K562 (cell line): ENCODE results near the gene COQ8A. TPM values are rescaled to one million over a fixed set of nuclear protein-coding genes. Genes with fewer than 3 reads are reported as not detected.
"Not testable (repeated sequence)": the region's sequence is repeated elsewhere in the genome, so short reads cannot be mapped to it uniquely, and the experiment has no call there.

Source experiments
- ATAC-seq: fragments of 200-7000 bp; cut with Tn5 transposase; 3 replicates; pipeline ENCODE4 v1.9.1; 2020; ENCODE audit warnings: moderate library complexity
- BruUV-seq: library from RNA; stranded (reverse); fragments of 400-500 nt; replicated peaks from 2 replicates; lab custom pipeline; 2021; lab: Mats Ljungman, UMichigan
- CTCF ChIA-PET: fragments of 300-600 bp; formaldehyde crosslinking; extraction: SDS; loops from one replicate; lab custom pipeline; 2021; ENCODE audit warnings: low intra/inter-chr PET ratio; lab: Yijun Ruan, JAX
- POLR2A ChIA-PET: fragments of 300-600, 350-650 bp; sonication (Branson Sonifier 250); formaldehyde crosslinking; extraction: SDS; loops from one replicate; lab custom pipeline; 2021; ENCODE audit warnings: antibody characterized with exemption, inconsistent platforms; lab: Yijun Ruan, JAX
- DNase-seq, 4 experiments: peaks; one replicate each; pipeline versions ENCODE4 v3.0.0 to v3.0.0-alpha.2; 2011 to 2018; ENCODE audit warnings: low spot score in 3 of 4, mixed read lengths in 3 of 4; ENCODE audit errors: extremely low read depth in 1 of 4
- FAIRE-seq: peaks from 2 replicates; lab custom pipeline; 2011; peaks lifted over from hg19 to GRCh38; lab: Jason Lieb, UNC
- H2AFZ ChIP-seq: 2 replicates; pipeline ENCODE4 v1.6.0; 2011; ENCODE audit warnings: low read depth, low read length, control low read depth, inconsistent platforms
- H3K27ac ChIP-seq: fragments of 200-600 bp; 3 replicates; pipeline ENCODE4 v1.8.0; 2011; ENCODE audit warnings: low read depth, mild to moderate bottlenecking, control low read depth, inconsistent platforms, low read length, moderate library complexity, mixed read lengths; ENCODE audit errors: extremely low read depth
- H3K27me3 ChIP-seq, 2 experiments: fragments of 300-600 bp in 1 of 2; 2 replicates in 1 of 2; 3 replicates in 1 of 2; pipeline versions ENCODE4 v1.6.0 to v1.8.0; 2011; ENCODE audit warnings: inconsistent platforms in 2 of 2, low read length in 2 of 2, mild to moderate bottlenecking in 1 of 2, mixed read lengths in 1 of 2, moderate library complexity in 1 of 2; ENCODE audit not compliant: control insufficient read depth in 2 of 2, insufficient read depth in 2 of 2
- H3K36me3 ChIP-seq: fragments of 300-600 bp; 3 replicates; pipeline ENCODE4 v1.8.0; 2011; ENCODE audit warnings: mild to moderate bottlenecking, low read length, inconsistent platforms; ENCODE audit not compliant: control insufficient read depth, insufficient read depth
- H3K4me1 ChIP-seq, 2 experiments: fragments of 200-600 bp in 1 of 2; replicated peaks in 1 of 2; 2 replicates in 1 of 2; 3 replicates in 1 of 2; pipeline versions ENCODE4 v1.5.1 to v1.8.0; 2011; ENCODE audit warnings: inconsistent platforms in 2 of 2, low read length in 2 of 2, mild to moderate bottlenecking in 1 of 2, mixed read lengths in 1 of 2, moderate library complexity in 1 of 2; ENCODE audit not compliant: control insufficient read depth in 2 of 2, insufficient read depth in 2 of 2
- H3K4me2 ChIP-seq: 2 replicates; pipeline ENCODE4 v1.6.1; 2011; ENCODE audit warnings: low read length, control low read depth, inconsistent platforms, mixed read lengths; ENCODE audit not compliant: insufficient read depth
- H3K4me3 ChIP-seq: fragments of 200-600 bp; sonication (generic), shearing (Covaris generic); 2 replicates; pipeline ENCODE4 v1.5.1; 2016; ENCODE audit warnings: control low read depth, inconsistent platforms
- H3K79me2 ChIP-seq: fragments of 200-600 bp; 3 replicates; pipeline ENCODE4 v1.8.0; 2011; ENCODE audit warnings: low read length, inconsistent platforms; ENCODE audit not compliant: control insufficient read depth, insufficient read depth
- H3K9ac ChIP-seq, 2 experiments: 2 replicates each; pipeline versions ENCODE4 v1.6.0 to v1.6.1; 2011; ENCODE audit warnings: low read depth in 2 of 2, low read length in 2 of 2, control low read depth in 1 of 2, inconsistent platforms in 1 of 2, mild to moderate bottlenecking in 1 of 2, mixed read lengths in 1 of 2; ENCODE audit not compliant: insufficient read depth in 1 of 2
- H3K9me1 ChIP-seq: one replicate; pipeline ENCODE4 v1.6.0; 2011; ENCODE audit warnings: inconsistent platforms, mild to moderate bottlenecking, low read length, moderate library complexity; ENCODE audit not compliant: control insufficient read depth, insufficient read depth
- H3K9me3 ChIP-seq: replicated peaks from 2 replicates; pipeline ENCODE4 v1.5.1; 2011; ENCODE audit warnings: low read depth, low read length, inconsistent platforms; ENCODE audit not compliant: control insufficient read depth, insufficient read depth
- H4K20me1 ChIP-seq: replicated peaks from 2 replicates; pipeline ENCODE4 v1.6.1; 2011; ENCODE audit warnings: low read length, inconsistent platforms, mixed read lengths; ENCODE audit not compliant: control insufficient read depth, insufficient read depth
- ESRRA ChIP-seq: fragments of 450-650 bp; IDR thresholded peaks from 2 replicates; pipeline ENCODE4 v1.6.1; 2014; ENCODE audit warnings: low read depth, mild to moderate bottlenecking, moderate library complexity, borderline replicate concordance
- SPI1 ChIP-seq: IDR thresholded peaks from 2 replicates; pipeline ENCODE4 v1.6.1; 2011; ENCODE audit warnings: low read depth, low read length, control low read depth, borderline replicate concordance
- ZNF347 ChIP-seq: fragments of 450-650 bp; formaldehyde crosslinking; IDR thresholded peaks from 2 replicates; pipeline ENCODE4 v1.4.0; 2020; ENCODE audit warnings: low read depth, mild to moderate bottlenecking, moderate library complexity
- WGBS: fragments of 100-300 bp; shearing (Covaris generic); methylation state at CpG from one replicate; pipeline ENCODE4 v1.1.6; 2016; ENCODE audit warnings: low coverage, mixed read lengths; ENCODE audit not compliant: insufficient coverage; ENCODE audit errors: missing lambda C conversion rate; 5-methylcytosine and 5-hydroxymethylcytosine counted together
- in situ Hi-C: fragments of 300-500 bp; cut with MboI; formaldehyde crosslinking; loops from 4 replicates; pipeline ENCODE4 v1.15.0; 2018; ENCODE audit warnings: inconsistent platforms, mixed read lengths
- intact Hi-C: fragments of 100-400 bp; cut with micrococcal nuclease; formaldehyde crosslinking; loops from 2 replicates; pipeline ENCODE4 v1.14.2; 2022
- polyA plus RNA-seq, 8 experiments: library from polyadenylated mRNA; depleted of rRNA in 4 of 8; stranded (reverse) in 5 of 8; unstranded in 3 of 8; fragments of >200 nt; fragmentation: Nextera tagmentation in 2 of 8; fragmentation: Illumina TruSeq in 1 of 8; extraction: Ambion mirVana in 2 of 8; extraction: Trizol in 1 of 8; gene quantifications; 2 replicates each; pipeline versions ENCODE4 v1.2.1 to v1.2.3, GENCODE V29; 2011 to 2014; ENCODE audit warnings: inconsistent platforms in 1 of 8, missing spikeins in 1 of 8
- total RNA-seq, 7 experiments: library from RNA; depleted of rRNA in 6 of 7; stranded (reverse); fragments of >200 nt in 6 of 7; fragmentation: Illumina TruSeq in 2 of 7; extraction: Trizol in 2 of 7; gene quantifications; 2 replicates each; pipeline versions ENCODE4 v1.2.1 to v1.2.3, GENCODE V29; 2011 to 2021; ENCODE audit warnings: low replicate concordance in 1 of 7

Gene COQ8A
- total and polyA plus RNA-seq, 9 of the 15 experiments (the other 6 are each of a cell fraction or from before 2014, with no cell fraction given): 2.6 to 54.3 (median 32.4) TPM

GRCh38 chr1:226954777-226955176 is 14.7 kb downstream of the COQ8A start:
- peaks cover 21% of the 10 kb centered on the region for H3K79me2 ChIP-seq
- CTCF ChIA-PET: interaction anchor here (0.6 kb wide), 1 partner anchor 39 kb away, joined by 3 read pairs; no protein-coding TSS in a partner anchor
- no peak for FAIRE-seq

GRCh38 chr1:226955857-226956256 is 15.8 kb downstream of the COQ8A start:
- H3K27me3 ChIP-seq, H3K4me1 ChIP-seq, BruUV-seq, H3K4me3 ChIP-seq, H3K27ac ChIP-seq, H3K36me3 ChIP-seq, CTCF ChIA-PET, H3K4me2 ChIP-seq, H4K20me1 ChIP-seq, ATAC-seq, intact Hi-C loops, H3K9me3 ChIP-seq, FAIRE-seq, H2AFZ ChIP-seq, POLR2A ChIA-PET, H3K9me1 ChIP-seq, in situ Hi-C loops, H3K9ac ChIP-seq, DNase-seq: not testable (repeated sequence)
- peaks cover 27% of the 10 kb centered on the region for H3K79me2 ChIP-seq
- 86% methylated on average over 2 of the region's 2 CpGs for WGBS

More at GRCh38 chr1:226954777-226955176, 14.7 kb downstream of the COQ8A start:
- Histone ChIP-seq H3K4me1 (peaks cover 0 to 5% of the 10 kb centered on the region in 2 experiments; a peak in 1 of 5 replicates), H3K36me3 (no peaks in the 10 kb centered on the region), H3K4me2 (no peak overlapping the region), H2AFZ (no peak overlapping the region), H4K20me1 (peaks cover 10% of the 10 kb centered on the region), H3K27ac (no peak overlapping the region), H3K4me3 (no peak overlapping the region), H3K9ac (no peak overlapping the region), H3K9me1 (no peaks in the 10 kb centered on the region), H3K9me3 (0 out of 2 replicates have a peak, but pooled peaks cover 3% of the 10 kb centered on the region), H3K27me3 (no peaks in the 10 kb centered on the region)
- ATAC-seq (peak; percentile 19; the same call in 2 of the 3 replicates), DNase-seq (no peak)
- POLR2A ChIA-PET: interaction anchor here (1.5 kb wide), 1 partner anchor 17 kb away, joined by 3 read pairs; no protein-coding TSS in a partner anchor
- intact Hi-C loops: no loop called here
- 48% methylated on average over 4 of the region's 4 CpGs for WGBS
- no TSS peak for BruUV-seq
- in situ Hi-C loops: no loop called here
- TF ChIP-seq SPI1: peak; percentile 44; the same call in 1 of the 2 replicates
- TF ChIP-seq ZNF347 (CRISPR knock-in tag): no peak
- no peak for TF ChIP-seq ESRRA
